ENCODE results near the gene SEZ6L.
A peak's percentile ranks its signal among the peaks of the same experiment; 100 is the strongest.

SEZ6L gene

GRCh38 chr22:26298605-26299310 is 129.5 kb downstream of the SEZ6L start:
- no peak for DNase-seq (ENCODE audit: low spot score)

- no peak for DNase-seq (ENCODE audit: low spot score)
Measured at GRCh38 chr22:26302726-26303125, 133.5 kb downstream of the SEZ6L start.

- no peak for DNase-seq (ENCODE audit: low spot score)
Measured at GRCh38 chr22:26303475-26303874, 134.2 kb downstream of the SEZ6L start.

GRCh38 chr22:26304730-26305129 is 135.5 kb downstream of the SEZ6L start:
- no peak for DNase-seq (ENCODE audit: low spot score)

GRCh38 chr22:26308467-26308866 is 139.2 kb downstream of the SEZ6L start:
- DNase-seq (ENCODE audit: low spot score) = no peak

GRCh38 chr22:26310616-26311015 is 141.4 kb downstream of the SEZ6L start:
- no peak for DNase-seq (ENCODE audit: low spot score)

GRCh38 chr22:26313291-26313690 is 144.0 kb downstream of the SEZ6L start:
- DNase-seq (ENCODE audit: low spot score) = no peak

GRCh38 chr22:26314171-26314570 is 144.9 kb downstream of the SEZ6L start:
- no peak for DNase-seq (ENCODE audit: low spot score)

- DNase-seq (ENCODE audit: low spot score) = no peak
Measured at GRCh38 chr22:26314656-26315055, 145.4 kb downstream of the SEZ6L start.

GRCh38 chr22:26316732-26317285 is 147.5 kb downstream of the SEZ6L start:
- DNase-seq (ENCODE audit: low spot score) = no peak

GRCh38 chr22:26318975-26319374 is 149.7 kb downstream of the SEZ6L start:
- DNase-seq (ENCODE audit: low spot score) = no peak

GRCh38 chr22:26320447-26320846 is 151.2 kb downstream of the SEZ6L start:
- no peak for DNase-seq (ENCODE audit: low spot score)

- no peak for DNase-seq (ENCODE audit: low spot score)
Measured at GRCh38 chr22:26321469-26321913, 152.2 kb downstream of the SEZ6L start.

GRCh38 chr22:26322179-26322905 is 153.1 kb downstream of the SEZ6L start:
- DNase-seq (ENCODE audit: low spot score) = no peak

GRCh38 chr22:26323013-26323412 is 153.8 kb downstream of the SEZ6L start:
- no peak for DNase-seq (ENCODE audit: low spot score)

GRCh38 chr22:26324150-26324549 is 154.9 kb downstream of the SEZ6L start:
- no peak for DNase-seq (ENCODE audit: low spot score)

GRCh38 chr22:26325641-26326040 is 156.4 kb downstream of the SEZ6L start:
- no peak for DNase-seq (ENCODE audit: low spot score)

- no peak for DNase-seq (ENCODE audit: low spot score)
Measured at GRCh38 chr22:26326803-26327202, 157.5 kb downstream of the SEZ6L start.

- no peak for DNase-seq (ENCODE audit: low spot score)
Measured at GRCh38 chr22:26327306-26327705, 158.0 kb downstream of the SEZ6L start.

- no peak for DNase-seq (ENCODE audit: low spot score)
Measured at GRCh38 chr22:26328221-26328620, 159.0 kb downstream of the SEZ6L start.

- peak; percentile 50 for DNase-seq (ENCODE audit: low spot score)
Measured at GRCh38 chr22:26330971-26331625, 161.8 kb downstream of the SEZ6L start.

GRCh38 chr22:26333088-26333800 is 164.0 kb downstream of the SEZ6L start:
- DNase-seq (ENCODE audit: low spot score) = no peak

Measured in CD4-positive, alpha-beta T cell treated with Interleukin-15 for 4 hours (primary cell).